ENCODE measurements around the gene ACVRL1.

ACVRL1 gene

DNA sequence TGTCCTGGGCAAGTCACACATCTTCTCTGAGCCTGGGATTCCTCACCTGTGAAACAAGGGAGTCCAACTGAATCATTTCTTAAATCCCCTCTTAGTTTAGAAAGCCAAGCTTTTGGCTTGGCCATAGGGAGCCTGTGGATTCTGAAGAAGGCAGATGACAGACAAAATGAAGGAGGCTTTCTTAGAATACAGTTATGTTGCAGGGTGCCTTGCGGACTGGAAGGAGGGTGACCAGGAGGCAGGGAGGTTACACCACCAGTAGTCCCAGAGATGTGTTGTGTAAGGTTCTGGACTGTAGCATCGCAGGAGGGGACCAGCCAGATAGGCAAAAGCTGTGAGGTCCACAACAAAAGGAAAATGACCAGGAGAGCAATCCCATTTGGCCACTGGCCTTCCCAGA, 36.0 kb downstream of the ACVRL1 start:
- no peak for DNase-seq (ENCODE audit: low read depth)
- TF ChIP-seq, protein P1, sequence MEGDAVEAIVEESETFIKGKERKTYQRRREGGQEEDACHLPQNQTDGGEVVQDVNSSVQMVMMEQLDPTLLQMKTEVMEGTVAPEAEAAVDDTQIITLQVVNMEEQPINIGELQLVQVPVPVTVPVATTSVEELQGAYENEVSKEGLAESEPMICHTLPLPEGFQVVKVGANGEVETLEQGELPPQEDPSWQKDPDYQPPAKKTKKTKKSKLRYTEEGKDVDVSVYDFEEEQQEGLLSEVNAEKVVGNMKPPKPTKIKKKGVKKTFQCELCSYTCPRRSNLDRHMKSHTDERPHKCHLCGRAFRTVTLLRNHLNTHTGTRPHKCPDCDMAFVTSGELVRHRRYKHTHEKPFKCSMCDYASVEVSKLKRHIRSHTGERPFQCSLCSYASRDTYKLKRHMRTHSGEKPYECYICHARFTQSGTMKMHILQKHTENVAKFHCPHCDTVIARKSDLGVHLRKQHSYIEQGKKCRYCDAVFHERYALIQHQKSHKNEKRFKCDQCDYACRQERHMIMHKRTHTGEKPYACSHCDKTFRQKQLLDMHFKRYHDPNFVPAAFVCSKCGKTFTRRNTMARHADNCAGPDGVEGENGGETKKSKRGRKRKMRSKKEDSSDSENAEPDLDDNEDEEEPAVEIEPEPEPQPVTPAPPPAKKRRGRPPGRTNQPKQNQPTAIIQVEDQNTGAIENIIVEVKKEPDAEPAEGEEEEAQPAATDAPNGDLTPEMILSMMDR (IDR thresholded peaks at IDR 0.05; ENCODE audit: low read depth, low read length, missing control alignments) = no peak
- no peak overlapping the region for H3K4me3 ChIP-seq (ENCODE audit: low read depth, low read length)

DNA sequence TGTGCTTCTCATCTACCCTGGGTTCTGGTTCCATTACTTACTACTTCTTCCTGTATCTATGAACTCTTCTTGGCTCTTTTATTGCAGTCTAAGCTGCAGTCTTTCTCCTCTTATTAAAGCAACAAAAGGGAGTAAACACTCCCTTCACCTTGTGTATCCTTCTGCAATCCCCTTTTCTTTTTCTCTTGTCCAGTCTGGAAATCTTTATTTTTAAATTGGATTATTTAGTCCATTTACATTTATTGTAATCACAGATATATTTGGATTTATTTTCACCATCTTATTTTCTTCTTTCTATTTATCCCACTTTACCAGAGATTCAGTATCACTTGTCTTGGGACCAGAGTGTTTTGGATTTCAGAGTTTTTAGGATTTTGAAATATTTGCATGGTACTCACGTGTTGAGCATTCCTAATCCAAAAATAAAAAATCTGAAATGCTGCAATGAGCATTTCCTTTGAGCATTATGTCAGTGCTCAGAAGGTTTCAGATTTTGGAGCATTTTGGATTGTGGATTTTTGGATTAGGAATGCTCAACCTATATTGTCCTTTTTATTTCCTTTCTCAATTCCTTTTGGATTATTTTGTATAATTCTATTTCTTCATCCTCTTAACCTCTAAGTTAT, 37.4 kb downstream of the ACVRL1 start:
- TF ChIP-seq, protein P1 (IDR thresholded peaks at IDR 0.05; ENCODE audit: low read depth, low read length, missing control alignments) = no peak
- no peak for DNase-seq (ENCODE audit: low read depth)
- no peak overlapping the region for H3K4me3 ChIP-seq (ENCODE audit: low read depth, low read length)

- TF ChIP-seq, protein P1 (IDR thresholded peaks at IDR 0.05; ENCODE audit: low read depth, low read length, missing control alignments) = no peak
- DNase-seq (ENCODE audit: low read depth) = no peak
- no peak overlapping the region for H3K4me3 ChIP-seq (ENCODE audit: low read depth, low read length)
Observed at GRCh38 chr12:51947246-51947996, 40.1 kb downstream of the ACVRL1 start.

- TF ChIP-seq, protein P1 (IDR thresholded peaks at IDR 0.05; ENCODE audit: low read depth, low read length, missing control alignments) = no peak
- DNase-seq (ENCODE audit: low read depth) = no peak
- H3K4me3 ChIP-seq (ENCODE audit: low read depth, low read length) = no peak overlapping the region
Observed at GRCh38 chr12:51948066-51948465, 40.8 kb downstream of the ACVRL1 start.

GRCh38 chr12:51949342-51950030, 42.2 kb downstream of the ACVRL1 start:
- DNase-seq (ENCODE audit: low read depth) = no peak
- TF ChIP-seq, protein P1 (IDR thresholded peaks at IDR 0.05; ENCODE audit: low read depth, low read length, missing control alignments) = no peak
- H3K4me3 ChIP-seq (ENCODE audit: low read depth, low read length) = no peak overlapping the region

- no peak for DNase-seq (ENCODE audit: low read depth)
- TF ChIP-seq, protein P1 (IDR thresholded peaks at IDR 0.05; ENCODE audit: low read depth, low read length, missing control alignments) = no peak
- H3K4me3 ChIP-seq (ENCODE audit: low read depth, low read length) = peak overlapping the region; percentile 41
Observed at GRCh38 chr12:51950682-51951198, 43.4 kb downstream of the ACVRL1 start.

Data from GM12864 (cell line).